Right lobe of liver (tissue), 6 donors: ENCODE measurements around the gene OPA1. TPM values are rescaled to one million over a fixed set of nuclear protein-coding genes. Genes with fewer than 3 reads are reported as not detected.

ENCODE experiments used
- ATAC-seq, 4 donors: fragments of 200-7000 bp; cut with Tn5 transposase; one replicate each; pipeline ENCODE4 v1.9.1; 2020; ENCODE audit warnings: mild to moderate bottlenecking in 4 of 4, moderate library complexity in 4 of 4
- DNase-seq, 3 donors: peaks; one replicate each; pipeline ENCODE4 v3.0.0-alpha.2; 2020
- H3K27ac ChIP-seq, 3 donors: fragments of 200-600 bp; one replicate each; pipeline ENCODE4 v1.8.0; 2022
- H3K27me3 ChIP-seq, 2 donors: fragments of 200-600 bp; one replicate each; pipeline ENCODE4 v1.8.0; 2022
- H3K36me3 ChIP-seq, 4 donors: fragments of 200-600 bp; sonication (generic) in 1 of 4; one replicate each; pipeline versions ENCODE4 v1.5.1 to v1.8.0; 2017 to 2022; ENCODE audit warnings: control low read depth in 1 of 4
- H3K4me1 ChIP-seq, 4 donors: fragments of 200-600 bp; sonication (generic) in 1 of 4; one replicate each; pipeline versions ENCODE4 v1.5.1 to v1.8.0; 2017 to 2022; ENCODE audit warnings: control low read depth in 1 of 4
- H3K4me3 ChIP-seq, 3 donors: fragments of 200-600 bp; one replicate each; pipeline ENCODE4 v1.8.0; 2022
- H3K9me3 ChIP-seq, 4 donors: fragments of 200-600 bp; sonication (generic) in 1 of 4; one replicate each; pipeline versions ENCODE4 v1.5.1 to v1.8.0; 2017 to 2022; ENCODE audit warnings: control low read depth in 1 of 4
- CTCF ChIP-seq, 4 donors: fragments of 200-600 bp in 3 of 4; fragments of 450-650 bp in 1 of 4; IDR thresholded peaks; one replicate each; pipeline versions ENCODE4 v1.5.1 to v1.8.0; 2016 to 2022; ENCODE audit warnings: antibody characterized with exemption in 4 of 4, mild to moderate bottlenecking in 2 of 4
- POLR2A ChIP-seq: fragments of 450-650 bp; IDR thresholded peaks from one replicate; pipeline ENCODE4 v1.6.1; 2017; ENCODE audit warnings: antibody characterized with exemption, mild to moderate bottlenecking
- WGBS: methylation state at CpG from one replicate; pipeline ENCODE4 v1.1.6; 2018; ENCODE audit warnings: low coverage, low lambda C conversion rate; ENCODE audit not compliant: insufficient coverage; ENCODE audit errors: missing lambda C conversion rate; 5-methylcytosine and 5-hydroxymethylcytosine counted together
- intact Hi-C, 2 donors: fragments of 100-400 bp; cut with DNase I; formaldehyde crosslinking; loops; one replicate each; pipeline versions ENCODE4 v1.11.2 to v1.14.1; 2022
- total RNA-seq, 6 experiments: library from RNA; depleted of rRNA in 2 of 6; stranded (reverse); fragments of >200 nt in 2 of 6; fragmentation: NEBNext Ultra II Directional in 3 of 6; extraction: Animal tissue kit (Norgen Biotek cat#: 25700) in 3 of 6; gene quantifications; one replicate each; pipeline versions ENCODE4 v1.1.0 to v1.2.4, GENCODE V29; 2016 to 2023
- donor health status: DM: no; HTN: yes; CAD: no.
- donor health status: DM: no; HTN: no; CAD: no.
- donor health status: DM: no; HTN: no; CAD: no.
- donor health status: DM: no; HTN: yes; CAD: no.
- donor health status: DM: no; HTN: yes; CAD: no.

Gene OPA1
- total RNA-seq, 6 experiments from 2014 or later, result 29.2 to 45.5 (median 31.6) TPM

GRCh38 chr3:193564012-193564411 is 29.0 kb upstream of the OPA1 start:
- TF ChIP-seq CTCF (IDR thresholded peaks at IDR 0.05) (peak; percentile 28 to 55 (median 43)), POLR2A (no peak)
- Histone ChIP-seq H3K9me3 (no peaks in the 10 kb centered on the region), H3K4me3 (no peak overlapping the region), H3K27me3 (no peaks in the 10 kb centered on the region), H3K36me3 (no peaks in the 10 kb centered on the region), H3K4me1 (peaks cover 0 to 6% (median 0%) of the 10 kb centered on the region in 4 donors), H3K27ac (no peak overlapping the region)
- ATAC-seq (peak; percentile 56 to 95 (median 90)), DNase-seq (peak; percentile 48 to 60 (median 54))
- intact Hi-C loops, result no loop called here
- 71% methylated on average over 1 of the region's 1 CpG for WGBS

GRCh38 chr3:193569119-193569518 is 23.9 kb upstream of the OPA1 start:
- DNase-seq, result no peak
- intact Hi-C loops, result loop anchor here in 1 of 2 donors (5.0 kb wide), 1 partner anchor 112 kb away; no protein-coding TSS in a partner anchor
- ATAC-seq, result no peak

GRCh38 chr3:193572426-193572908 is 20.5 kb upstream of the OPA1 start:
- ATAC-seq, result peak; percentile 92 to 96 (median 94)
- 6% methylated on average over 10 of the region's 10 CpGs for WGBS
- Histone ChIP-seq H3K27ac (no peak overlapping the region), H3K9me3 (no peaks in the 10 kb centered on the region), H3K27me3 (no peaks in the 10 kb centered on the region), H3K4me1 (no peaks in the 10 kb centered on the region), H3K4me3 (no peak overlapping the region), H3K36me3 (no peaks in the 10 kb centered on the region)
- intact Hi-C loops, result loop anchor here (10.0 kb wide), 2 partner anchors 108 to 758 kb away; no protein-coding TSS in a partner anchor
- peak in 2 of 3 donors; percentile 35 to 68 for DNase-seq
- TF ChIP-seq POLR2A, result no peak
- TF ChIP-seq CTCF (IDR thresholded peaks at IDR 0.05), result peak; percentile 80 to 84 (median 80)

More at GRCh38 chr3:193569119-193569518, 23.9 kb upstream of the OPA1 start:
- TF ChIP-seq POLR2A, result no peak
- TF ChIP-seq CTCF (IDR thresholded peaks at IDR 0.05), result no peak
- Histone ChIP-seq H3K9me3 (no peaks in the 10 kb centered on the region), H3K27me3 (no peaks in the 10 kb centered on the region), H3K4me1 (no peaks in the 10 kb centered on the region), H3K27ac (no peak overlapping the region), H3K4me3 (no peak overlapping the region), H3K36me3 (no peaks in the 10 kb centered on the region)
- WGBS, result 43% methylated on average over 2 of the region's 2 CpGs

- no peak overlapping the region for H3K4me3 ChIP-seq
- H3K4me1 ChIP-seq, result no peaks in the 10 kb centered on the region
- no peak overlapping the region for H3K27ac ChIP-seq
- ATAC-seq, result no peak
- TF ChIP-seq POLR2A (no peak), CTCF (IDR thresholded peaks at IDR 0.05) (no peak)
- intact Hi-C loops, result loop anchor here (10.0 kb wide), 2 partner anchors 109 to 759 kb away; no protein-coding TSS in a partner anchor
- H3K9me3 ChIP-seq, result no peaks in the 10 kb centered on the region
- WGBS, result 48% methylated on average over 4 of the region's 4 CpGs
- no peaks in the 10 kb centered on the region for H3K36me3 ChIP-seq
- H3K27me3 ChIP-seq, result no peaks in the 10 kb centered on the region
- no peak for DNase-seq
These were observed 19.4 kb upstream of the OPA1 start for GRCh38 chr3:193573403-193574191.
